H1 (cell line): ENCODE results near the gene GREB1. TPM values are rescaled to one million over a fixed set of nuclear protein-coding genes. Genes with fewer than 3 reads are reported as not detected.

Experiments used
- CREB1 ChIP-seq: IDR thresholded peaks from 2 replicates; pipeline ENCODE4 v1.6.1; 2012; ENCODE audit warnings: inconsistent platforms
- polyA plus RNA-seq, 7 experiments: library from polyadenylated mRNA; depleted of rRNA in 3 of 7; stranded (reverse) in 5 of 7; unstranded in 2 of 7; fragments of >200 nt in 5 of 7; fragments of 200-250 nt in 2 of 7; gene quantifications; 1 replicate in 5 of 7; 2 replicates in 1 of 7; 4 replicates in 1 of 7; pipeline versions ENCODE4 v1.2.1 to v1.2.3, GENCODE V29; 2011 to 2013; ENCODE audit warnings: missing spikeins in 2 of 7, mixed read lengths in 2 of 7
- total RNA-seq: library from RNA; stranded (reverse); fragmentation: NEBNext Ultra II Directional; extraction: Animal tissue kit (Norgen Biotek cat#: 25700); gene quantifications from 2 replicates; pipeline ENCODE4 v1.2.1, GENCODE V29; 2021

The GREB1 gene
- total and polyA plus RNA-seq, 2 of the 8 experiments (the other 6 are each of a cell fraction or from before 2014, with no cell fraction given), result 7.9 to 43.4 TPM

- TF ChIP-seq CREB1, result no peak
Observed at GRCh38 chr2:11491348-11491933, 42.4 kb upstream of the GREB1 start (continued).
